Neural progenitor cell (in vitro differentiated cells): Measurements from ENCODE around the gene NFIA. TPM values are rescaled to one million over a fixed set of nuclear protein-coding genes. Genes with fewer than 3 reads are reported as not detected.

ENCODE experiments used
- DNase-seq: peaks from one replicate; pipeline ENCODE4 v3.0.0-alpha.2; 2016; ENCODE audit warnings: low spot score
- H2AFZ ChIP-seq: fragments of 200-600 bp; sonication (generic); replicated peaks from 2 replicates; pipeline ENCODE4 v1.6.1; 2016; ENCODE audit warnings: antibody characterized with exemption
- H3F3A ChIP-seq: fragments of 200-600 bp; sonication (generic); 2 replicates; pipeline ENCODE4 v1.6.1; 2016; ENCODE audit warnings: antibody characterized with exemption, low read depth
- H3K27ac ChIP-seq: fragments of 200-600 bp; sonication (generic); 2 replicates; pipeline ENCODE4 v1.5.1; 2016; ENCODE audit warnings: mild to moderate bottlenecking
- H3K27me3 ChIP-seq: fragments of 200-600 bp; sonication (generic); 2 replicates; pipeline ENCODE4 v1.6.1; 2016; ENCODE audit warnings: mild to moderate bottlenecking, moderate library complexity
- H3K36me3 ChIP-seq: fragments of 200-600 bp; sonication (generic); 2 replicates; pipeline ENCODE4 v1.5.1; 2016
- H3K4me1 ChIP-seq: fragments of 200-600 bp; sonication (generic); 2 replicates; pipeline ENCODE4 v1.6.1; 2016; ENCODE audit warnings: mixed run types
- H3K4me2 ChIP-seq: fragments of 200-600 bp; sonication (generic); 2 replicates; pipeline ENCODE4 v1.6.1; 2016
- H3K4me3 ChIP-seq: fragments of 200-600 bp; sonication (generic); 2 replicates; pipeline ENCODE4 v1.5.1; 2016
- H3K79me2 ChIP-seq: fragments of 200-600 bp; sonication (generic); 2 replicates; pipeline ENCODE4 v1.6.1; 2016; ENCODE audit warnings: low read depth
- H3K9ac ChIP-seq: fragments of 200-600 bp; sonication (generic); 2 replicates; pipeline ENCODE4 v1.6.1; 2016
- H3K9me3 ChIP-seq: fragments of 200-600 bp; sonication (generic); 2 replicates; pipeline ENCODE4 v1.5.1; 2016; ENCODE audit warnings: low read depth
- H4K20me1 ChIP-seq: fragments of 200-600 bp; sonication (generic); 2 replicates; pipeline ENCODE4 v1.6.1; 2016; ENCODE audit warnings: low read depth
- H3K27ac Mint-ChIP-seq: 3 replicates; pipeline ENCODE4 v1.8.0; 2021; ENCODE audit warnings: mixed read lengths
- H3K27me3 Mint-ChIP-seq: 2 replicates; pipeline ENCODE4 v1.8.0; 2022; ENCODE audit warnings: low read depth, mild to moderate bottlenecking, inconsistent platforms, moderate library complexity, mixed read lengths; ENCODE audit not compliant: insufficient read depth
- H3K36me3 Mint-ChIP-seq: 3 replicates; pipeline ENCODE4 v1.8.0; 2021; ENCODE audit warnings: mixed read lengths
- H3K4me1 Mint-ChIP-seq: 3 replicates; pipeline ENCODE4 v1.8.0; 2021; ENCODE audit warnings: mixed read lengths
- H3K4me3 Mint-ChIP-seq: 3 replicates; pipeline ENCODE4 v1.8.0; 2021; ENCODE audit warnings: mild to moderate bottlenecking, moderate library complexity, mixed read lengths
- H3K9me3 Mint-ChIP-seq: 3 replicates; pipeline ENCODE4 v1.8.0; 2020; ENCODE audit warnings: mixed read lengths
- CTCF ChIP-seq: fragments of 200-600 bp; sonication (generic); IDR thresholded peaks from 2 replicates; pipeline ENCODE4 v1.5.1; 2017; ENCODE audit warnings: antibody characterized with exemption, mild to moderate bottlenecking
- EZH2 ChIP-seq: fragments of 200-600 bp; sonication (generic); IDR thresholded peaks from 2 replicates; pipeline ENCODE4 v1.6.1; 2017; ENCODE audit warnings: antibody characterized with exemption, mild to moderate bottlenecking, moderate library complexity
- EZH2phosphoT487 ChIP-seq: fragments of 200-600 bp; sonication (generic); IDR thresholded peaks from 2 replicates; pipeline ENCODE4 v1.6.1; 2017; ENCODE audit warnings: antibody characterized with exemption
- total RNA-seq: library from RNA; depleted of rRNA; stranded (reverse); fragments of >200 nt; gene quantifications from 2 replicates; pipeline ENCODE4 v1.2.3, GENCODE V29; 2015; ENCODE audit warnings: low replicate concordance

The NFIA gene
- total RNA-seq, 1 donor from 2014 or later: 5.3 TPM

- Mint-ChIP-seq H3K4me3 (no peak overlapping the region), H3K27ac (no peak overlapping the region), H3K36me3 (no peaks in the 10 kb centered on the region), H3K27me3 (peaks cover 2% of the 10 kb centered on the region), H3K4me1 (peaks cover 24% of the 10 kb centered on the region), H3K9me3 (no peaks in the 10 kb centered on the region)
- Histone ChIP-seq H2AFZ (no peak overlapping the region), H4K20me1 (no peaks in the 10 kb centered on the region), H3F3A (no peaks in the 10 kb centered on the region), H3K9ac (no peak overlapping the region), H3K36me3 (no peaks in the 10 kb centered on the region), H3K27me3 (no peaks in the 10 kb centered on the region), H3K4me1 (peaks cover 25% of the 10 kb centered on the region), H3K4me3 (no peak overlapping the region), H3K4me2 (no peak overlapping the region), H3K79me2 (no peaks in the 10 kb centered on the region), H3K9me3 (no peaks in the 10 kb centered on the region), H3K27ac (no peak overlapping the region)
- DNase-seq: no peak
- TF ChIP-seq EZH2 (no peak), CTCF (no peak), EZH2phosphoT487 (no peak)
Measured at GRCh38 chr1:61266738-61267137, 184.4 kb downstream of the NFIA start.

GRCh38 chr1:61268546-61269240, 186.3 kb downstream of the NFIA start:
- peaks cover 25% of the 10 kb centered on the region for H3K4me1 ChIP-seq
- no peaks in the 10 kb centered on the region for H3F3A ChIP-seq
- no peaks in the 10 kb centered on the region for H3K27me3 ChIP-seq
- no peak overlapping the region for H3K4me3 ChIP-seq
- no peaks in the 10 kb centered on the region for H3K36me3 Mint-ChIP-seq
- H3K9me3 ChIP-seq: no peaks in the 10 kb centered on the region
- peaks cover 4% of the 10 kb centered on the region for H3K27me3 Mint-ChIP-seq
- peaks cover 28% of the 10 kb centered on the region for H3K4me1 Mint-ChIP-seq
- H2AFZ ChIP-seq: no peak overlapping the region
- no peaks in the 10 kb centered on the region for H3K9me3 Mint-ChIP-seq
- no peak overlapping the region for H3K27ac Mint-ChIP-seq
- H4K20me1 ChIP-seq: no peaks in the 10 kb centered on the region
- DNase-seq: peak; percentile 54
- H3K4me3 Mint-ChIP-seq: no peak overlapping the region
- peak overlapping the region; percentile 68 for H3K4me2 ChIP-seq
- no peak for TF ChIP-seq EZH2phosphoT487
- no peak for TF ChIP-seq EZH2
- TF ChIP-seq CTCF: no peak
- no peaks in the 10 kb centered on the region for H3K79me2 ChIP-seq
- H3K36me3 ChIP-seq: no peaks in the 10 kb centered on the region
- no peak overlapping the region for H3K27ac ChIP-seq
- no peak overlapping the region for H3K9ac ChIP-seq

- no peak overlapping the region for H3K9ac ChIP-seq
- no peaks in the 10 kb centered on the region for H3K79me2 ChIP-seq
- peak overlapping the region; percentile 46 for H2AFZ ChIP-seq
- no peak overlapping the region for H3K27ac ChIP-seq
- peaks cover 4% of the 10 kb centered on the region for H3K27me3 Mint-ChIP-seq
- no peaks in the 10 kb centered on the region for H3K9me3 ChIP-seq
- H3K27me3 ChIP-seq: no peaks in the 10 kb centered on the region
- H3K9me3 Mint-ChIP-seq: no peaks in the 10 kb centered on the region
- peak overlapping the region; percentile 68 for H3K4me2 ChIP-seq
- peaks cover 31% of the 10 kb centered on the region for H3K4me1 Mint-ChIP-seq
- no peaks in the 10 kb centered on the region for H3K36me3 ChIP-seq
- no peak for TF ChIP-seq CTCF
- no peak for TF ChIP-seq EZH2
- no peak for TF ChIP-seq EZH2phosphoT487
- no peaks in the 10 kb centered on the region for H3F3A ChIP-seq
- H3K4me3 ChIP-seq: no peak overlapping the region
- peaks cover 25% of the 10 kb centered on the region for H3K4me1 ChIP-seq
- H3K27ac Mint-ChIP-seq: no peak overlapping the region
- H4K20me1 ChIP-seq: no peaks in the 10 kb centered on the region
- H3K4me3 Mint-ChIP-seq: no peak overlapping the region
- DNase-seq: no peak
- H3K36me3 Mint-ChIP-seq: no peaks in the 10 kb centered on the region
Measured at GRCh38 chr1:61269602-61270001, 187.2 kb downstream of the NFIA start.
